Amygdala (tissue), 56 donors: ENCODE measurements around the gene UBR7.
"Not testable (repeated sequence)": the region's sequence is repeated elsewhere in the genome, so short reads cannot be mapped to it uniquely, and the experiment has no call there.

Experiments used
- DNase-seq, 56 donors: peaks; one replicate each; lab custom pipeline; 2025; lab: John Stamatoyannopoulos, UW

The UBR7 gene

DNA sequence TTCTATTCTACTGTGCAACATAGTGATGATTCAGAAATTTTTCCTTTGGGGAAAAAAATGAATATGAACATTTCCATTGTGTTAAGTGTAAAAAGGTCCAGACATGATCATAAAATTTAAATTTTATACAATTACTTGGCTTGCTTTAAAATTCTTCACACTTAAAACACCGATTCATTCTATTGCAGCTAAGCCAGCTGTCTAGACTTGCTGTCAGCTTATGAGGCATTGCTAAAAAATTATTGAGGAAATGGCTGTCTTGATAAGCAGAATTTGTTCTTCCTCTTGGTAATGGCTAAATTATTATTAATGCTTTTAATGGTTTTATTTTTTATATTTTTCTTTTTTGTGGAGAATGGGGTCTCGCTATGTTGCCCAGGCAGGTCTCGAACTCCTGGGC, 20.1 kb upstream of the UBR7 start:
- DNase-seq: no peak

DNA sequence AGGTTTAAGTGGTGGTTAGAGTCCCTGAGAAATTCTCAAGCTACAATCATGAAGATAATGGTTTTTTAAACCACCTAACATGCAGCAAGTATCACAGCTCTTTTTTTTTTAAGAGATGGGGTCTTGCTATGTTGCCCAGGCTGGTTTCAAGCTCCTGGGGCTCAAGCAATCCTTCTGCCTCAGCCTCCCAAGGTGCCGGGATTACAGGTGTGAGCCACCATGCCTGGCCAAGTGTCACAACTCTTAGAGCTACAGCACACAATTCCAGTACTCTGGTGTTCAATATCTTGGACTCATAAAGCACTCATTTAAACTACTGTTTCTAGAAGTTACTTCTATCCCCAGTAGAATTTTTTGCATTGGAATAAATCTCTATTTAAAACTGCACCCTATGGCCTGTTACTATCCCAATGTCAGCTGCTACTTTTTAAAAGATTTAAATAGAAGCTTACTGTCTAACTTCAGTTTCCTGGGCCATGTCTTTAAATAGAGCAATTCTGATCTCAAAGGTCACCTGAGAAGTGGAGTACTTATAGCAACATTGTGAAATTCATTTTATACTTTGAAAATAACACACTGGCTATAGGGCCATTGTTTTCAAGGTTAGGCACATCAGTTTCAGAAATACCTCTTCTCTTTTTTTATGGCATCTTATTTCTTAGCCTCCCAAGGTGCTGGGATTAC, 11.6 kb upstream of the UBR7 start:
- no peak for DNase-seq

DNA sequence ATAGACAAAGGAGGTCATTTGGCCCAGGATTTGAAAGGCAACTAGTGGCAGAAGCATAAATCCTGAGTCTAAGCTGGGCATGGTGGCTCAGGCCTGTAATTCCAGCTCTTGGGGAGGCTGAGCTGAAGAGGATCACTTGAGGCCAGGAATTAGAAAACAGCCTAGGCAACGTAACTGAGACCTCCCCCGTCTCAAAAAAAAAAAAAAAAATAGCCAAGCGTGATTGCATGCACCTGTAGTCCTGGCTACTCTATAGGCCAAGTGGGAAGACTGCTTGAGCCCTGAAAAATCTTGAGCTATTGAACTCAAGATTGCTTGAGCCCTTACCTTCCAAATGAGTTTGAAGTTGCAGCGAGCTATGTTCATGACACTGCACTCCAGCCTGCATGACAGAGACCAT, 8.0 kb upstream of the UBR7 start:
- no peak for DNase-seq

DNA sequence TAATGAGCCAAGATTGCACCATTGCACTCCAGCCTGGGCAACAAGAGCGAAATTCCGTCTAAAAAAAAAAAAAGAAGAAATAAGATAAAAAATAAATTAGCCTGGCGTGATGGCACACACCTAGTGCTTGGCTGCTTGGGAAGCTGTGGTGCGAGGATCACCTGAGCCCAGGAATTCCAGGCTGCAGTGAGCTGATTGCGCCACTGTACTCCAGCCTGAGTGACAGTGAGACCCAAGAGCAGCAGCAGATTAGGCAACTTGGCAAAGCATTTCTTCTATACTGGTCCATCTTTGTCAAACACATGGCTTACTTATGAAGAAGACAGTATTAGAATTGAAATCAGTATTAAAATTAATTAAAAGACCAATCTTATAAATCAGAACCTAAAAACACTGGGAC, 6.5 kb upstream of the UBR7 start:
- DNase-seq: no peak

DNA sequence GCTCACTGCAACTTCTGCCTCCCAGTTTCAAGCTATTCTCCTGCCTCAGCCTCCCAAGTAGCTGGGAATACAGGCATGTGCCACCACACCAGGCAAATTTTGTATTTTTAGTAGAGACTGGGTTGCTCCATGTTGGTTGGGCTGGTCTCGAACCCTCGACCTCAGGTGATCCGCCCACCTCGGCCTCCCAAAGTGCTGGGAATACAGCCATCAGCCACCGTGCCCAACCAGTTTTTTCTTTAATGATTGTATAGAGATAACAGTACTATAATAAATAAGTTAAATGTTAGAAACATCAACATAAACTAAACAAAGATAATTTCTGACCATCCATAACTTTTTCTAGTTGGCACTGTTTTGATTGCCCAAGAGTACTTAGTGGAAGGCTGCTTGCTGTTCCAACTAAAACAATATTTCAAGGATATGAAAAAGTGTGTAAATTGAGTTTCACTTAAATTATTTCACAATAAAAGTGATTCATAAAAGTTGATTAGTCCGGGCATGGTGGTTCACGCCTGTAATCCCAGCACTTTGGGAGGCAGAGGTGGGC, 5.8 kb upstream of the UBR7 start:
- no peak for DNase-seq

DNA sequence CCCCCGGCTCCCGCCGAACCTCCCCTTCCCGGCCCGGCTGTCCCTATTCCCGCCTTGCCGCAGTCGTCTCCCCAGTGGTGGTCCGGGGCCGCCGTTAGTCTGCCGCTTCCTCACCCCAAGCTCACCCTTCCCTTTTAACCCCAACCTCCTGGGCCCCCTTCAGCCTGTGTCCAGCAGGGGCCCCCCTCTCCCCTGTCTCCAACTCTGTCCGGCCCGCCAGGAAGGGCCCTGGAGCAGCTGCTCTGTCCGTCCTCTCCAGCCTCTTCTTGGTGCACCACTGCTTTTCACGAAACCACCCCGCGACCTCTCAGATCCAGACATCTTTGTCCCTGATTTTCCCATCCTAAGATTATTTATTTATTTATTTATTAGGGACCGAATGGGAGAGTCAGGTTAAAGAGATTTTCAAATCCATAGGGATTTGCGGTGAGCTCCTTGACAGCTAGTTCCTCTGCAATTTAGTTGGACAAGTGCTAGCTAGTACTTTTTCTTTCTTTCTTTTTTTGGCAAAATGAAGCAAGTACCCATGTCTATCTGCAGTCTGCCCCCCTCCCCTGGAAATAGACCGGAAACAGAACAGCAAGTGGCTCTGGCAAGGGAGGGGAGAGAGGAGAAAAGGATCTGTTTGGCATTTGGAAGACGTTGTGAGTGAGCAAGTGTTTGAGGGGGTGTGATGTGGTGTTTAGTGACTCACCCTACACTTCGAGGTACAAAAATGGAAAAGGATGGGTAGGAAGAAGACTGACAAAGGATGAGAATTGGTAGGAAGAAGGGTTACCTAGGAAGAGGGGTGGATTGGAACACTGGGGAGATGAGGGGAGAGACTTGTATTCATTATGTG, 632 bp downstream of the UBR7 start:
- DNase-seq: peak in 34 of 56 donors; percentile 10 to 77 (median 61)

DNA sequence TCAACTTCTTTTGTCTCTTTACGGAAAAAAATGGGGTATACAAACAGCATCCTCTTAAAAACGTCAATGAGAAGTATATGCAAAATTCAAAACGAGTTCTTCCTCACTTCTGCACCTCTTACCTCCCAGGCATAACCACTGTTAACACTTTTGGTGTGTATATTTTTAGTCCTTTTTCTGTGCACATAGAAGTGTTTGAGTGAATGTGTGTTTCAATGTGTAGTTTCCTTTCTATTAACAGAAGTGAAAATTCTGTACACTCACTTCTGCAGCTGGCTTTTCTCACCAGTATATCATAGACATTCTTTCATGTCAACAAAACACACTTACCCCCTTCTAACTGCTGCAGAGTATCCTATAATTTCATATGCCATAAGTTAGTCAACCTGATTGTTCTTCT, 5.4 kb downstream of the UBR7 start:
- DNase-seq: no peak

DNA sequence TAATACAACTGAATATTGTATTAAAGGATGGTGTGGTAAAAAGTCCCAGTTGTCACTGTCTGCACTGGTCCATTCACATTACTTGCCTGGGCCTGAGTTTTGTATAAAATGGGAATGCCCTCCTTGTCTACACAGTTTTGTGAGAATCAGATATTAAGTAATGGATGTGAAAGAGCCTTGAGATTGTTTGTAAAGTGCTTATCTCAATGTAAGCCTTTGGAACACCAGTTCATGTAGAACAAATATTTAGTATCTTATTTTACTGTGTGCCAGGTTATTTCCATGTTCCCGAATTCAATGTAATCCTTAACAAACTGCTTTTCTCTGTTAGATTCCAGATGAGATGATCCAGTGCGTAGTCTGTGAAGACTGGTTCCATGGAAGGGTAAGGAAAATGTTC, 7.5 kb downstream of the UBR7 start:
- DNase-seq: no peak

DNA sequence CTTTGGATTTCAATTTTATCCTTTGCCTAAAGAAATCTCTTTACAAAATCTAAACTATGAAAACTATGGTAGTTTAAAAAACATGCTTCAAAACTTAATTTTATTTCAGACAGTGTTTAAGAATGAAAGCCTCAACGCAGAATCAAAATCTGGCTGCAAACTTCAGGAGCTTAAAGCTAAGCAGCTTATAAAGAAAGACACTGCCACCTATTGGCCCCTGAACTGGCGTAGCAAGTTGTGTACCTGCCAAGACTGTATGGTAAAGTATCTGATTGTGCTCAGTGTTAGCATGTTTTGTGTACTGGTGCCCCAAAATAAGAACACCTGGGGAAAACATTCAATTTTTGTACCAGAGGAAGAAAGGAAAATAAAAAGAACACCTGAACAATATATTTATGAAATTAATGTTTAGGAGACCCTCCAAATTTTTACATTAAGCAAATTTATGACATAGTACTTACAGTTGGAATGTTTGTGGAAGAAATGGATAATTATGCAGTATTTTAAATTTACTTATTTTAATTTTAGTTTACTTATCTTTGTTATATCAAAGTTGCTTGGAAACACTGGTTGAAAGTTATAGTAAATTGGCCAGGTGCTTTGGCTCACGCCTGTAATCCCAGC, 12.2 kb downstream of the UBR7 start:
- peak in 1 of 56 donors; percentile 40 for DNase-seq

DNA sequence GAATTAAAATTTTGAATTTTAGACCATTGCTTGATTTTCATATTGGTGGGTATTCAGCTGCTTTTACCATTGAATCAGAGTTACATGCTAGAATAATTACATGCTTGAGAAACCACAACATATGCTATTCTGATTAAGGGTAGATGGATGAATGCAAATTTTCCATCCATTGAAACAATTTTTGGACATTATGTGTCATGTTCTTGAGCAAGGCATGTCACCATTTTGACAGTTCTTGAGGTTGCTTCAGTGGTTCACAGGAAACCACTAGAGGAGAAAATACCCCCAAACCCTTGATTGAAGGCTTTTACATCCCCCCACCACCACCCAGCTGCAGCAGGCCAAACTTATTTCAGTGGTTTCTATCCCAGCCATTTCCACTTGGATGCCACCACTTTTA, 13.5 kb downstream of the UBR7 start:
- DNase-seq: no peak

DNA sequence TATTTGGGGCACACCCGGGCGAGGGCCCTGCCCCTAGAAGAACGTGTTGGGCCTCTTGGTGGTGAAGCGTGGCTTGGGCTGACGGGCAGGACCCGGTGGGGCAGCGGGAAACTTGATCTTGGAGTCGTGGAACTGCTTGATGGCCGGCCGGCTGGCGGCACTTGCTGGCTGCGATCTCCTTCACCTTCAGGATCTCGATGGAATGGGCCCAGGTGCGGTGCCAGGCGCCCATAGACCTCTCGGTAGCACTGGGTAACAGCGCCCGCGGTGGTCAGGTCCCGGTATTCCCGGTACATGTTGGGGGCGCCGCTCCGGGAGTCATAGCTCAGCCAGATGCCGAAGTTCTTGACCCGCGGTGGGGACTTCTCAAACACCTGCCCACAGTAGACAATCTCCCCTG, 16.5 kb downstream of the UBR7 start:
- no peak for DNase-seq

DNA sequence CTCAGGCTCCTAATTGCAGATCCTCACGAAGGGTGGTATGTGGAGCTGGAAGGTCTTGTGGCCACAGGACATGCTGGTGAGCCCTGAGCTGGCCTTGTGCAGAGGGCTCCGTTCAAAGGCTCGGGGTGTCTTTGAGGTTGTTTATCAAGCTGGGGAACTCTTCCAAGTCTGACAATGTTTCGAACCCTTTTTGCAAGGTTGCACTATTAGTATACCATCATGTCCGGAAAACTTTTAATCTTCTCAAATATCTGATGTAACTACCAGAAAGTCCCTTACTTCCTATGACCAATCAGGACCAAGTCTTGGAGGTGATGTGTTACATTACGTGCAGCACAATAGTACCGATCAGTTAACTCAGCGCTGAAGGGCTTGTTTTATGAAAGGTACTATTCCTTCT, 21.5 kb downstream of the UBR7 start:
- no peak for DNase-seq

DNA sequence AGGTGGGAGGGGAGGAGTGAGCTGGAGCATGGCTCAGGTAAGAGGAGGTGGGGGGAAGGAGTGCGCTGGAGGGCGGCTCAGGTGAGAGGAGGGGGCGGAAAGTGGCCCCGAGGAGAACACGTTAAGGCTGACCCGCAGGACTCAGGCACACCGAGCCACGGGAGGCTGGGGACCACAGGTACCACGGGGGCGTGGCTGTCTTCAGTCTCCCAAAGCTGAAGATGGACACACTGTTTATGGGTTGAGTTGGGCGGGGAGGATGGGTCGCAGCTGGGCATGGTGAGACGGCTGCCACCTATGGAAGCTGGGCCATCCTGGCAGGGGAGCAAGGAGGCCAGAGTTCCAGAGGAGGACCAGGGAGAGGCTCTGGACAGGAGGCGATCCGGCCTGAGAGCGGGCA, 23.5 kb downstream of the UBR7 start:
- no peak for DNase-seq

DNA sequence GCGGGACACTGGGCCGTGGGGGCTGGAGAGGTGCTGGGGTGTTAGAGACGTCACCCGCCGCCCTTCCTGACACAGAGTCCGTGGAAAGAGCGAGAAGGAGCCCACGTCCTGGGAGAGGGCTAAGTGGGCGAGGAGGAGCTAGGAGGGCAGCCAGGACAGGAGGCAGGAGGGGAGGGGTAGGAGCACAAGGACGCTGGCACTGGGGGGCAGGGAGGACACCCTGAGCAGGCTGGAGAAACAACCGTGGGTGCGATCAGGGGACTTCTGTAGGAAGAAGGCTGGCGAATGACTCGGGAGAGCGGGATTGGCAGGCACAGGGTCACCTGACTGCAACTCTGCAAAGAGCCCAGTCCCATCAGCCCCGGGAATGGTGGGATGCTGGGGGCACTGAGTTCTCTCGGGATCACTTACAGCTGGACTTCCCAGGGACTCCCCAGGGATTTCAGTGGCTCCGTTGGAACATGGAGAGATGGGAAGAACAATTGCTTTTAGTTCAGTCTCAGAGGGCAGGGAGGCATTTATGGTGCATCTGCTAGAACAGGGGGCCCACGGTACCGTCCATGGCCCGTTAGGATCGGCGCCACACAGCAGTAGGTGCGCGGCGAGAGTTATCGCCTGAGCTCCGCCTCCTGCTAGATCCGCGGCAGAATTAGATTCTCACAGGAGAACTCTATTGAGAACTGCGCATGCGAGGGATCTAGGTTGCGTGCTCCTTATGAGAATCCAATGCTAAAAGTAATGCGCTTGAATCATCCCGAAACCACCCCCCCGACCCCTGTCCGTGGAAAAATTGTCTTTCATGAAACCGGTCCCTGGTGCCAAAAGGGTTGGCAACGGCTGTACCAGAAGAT, 24.3 kb downstream of the UBR7 start:
- peak in 39 of 56 donors; percentile 9 to 67 (median 36) for DNase-seq

DNA sequence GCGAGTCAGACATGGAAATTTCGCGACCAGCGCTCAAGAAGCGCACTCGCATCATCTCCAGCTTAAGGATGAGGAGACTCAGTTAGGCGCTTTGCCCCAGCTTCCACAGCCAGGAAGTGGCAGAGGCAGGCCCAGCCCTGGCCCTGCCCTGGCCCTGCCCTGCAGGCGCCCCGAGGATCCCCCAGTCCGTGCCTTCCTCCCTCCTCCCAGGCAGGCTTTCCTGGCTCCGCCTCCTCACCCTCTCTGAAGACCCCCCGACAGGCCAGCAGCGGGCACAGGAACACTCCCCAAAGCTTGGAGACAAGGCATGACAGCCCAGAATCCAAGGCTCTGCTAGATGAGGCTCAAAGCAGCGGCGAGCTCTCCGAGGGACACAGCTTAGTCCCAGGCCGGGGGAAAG, 25.1 kb downstream of the UBR7 start:
- no peak for DNase-seq

DNA sequence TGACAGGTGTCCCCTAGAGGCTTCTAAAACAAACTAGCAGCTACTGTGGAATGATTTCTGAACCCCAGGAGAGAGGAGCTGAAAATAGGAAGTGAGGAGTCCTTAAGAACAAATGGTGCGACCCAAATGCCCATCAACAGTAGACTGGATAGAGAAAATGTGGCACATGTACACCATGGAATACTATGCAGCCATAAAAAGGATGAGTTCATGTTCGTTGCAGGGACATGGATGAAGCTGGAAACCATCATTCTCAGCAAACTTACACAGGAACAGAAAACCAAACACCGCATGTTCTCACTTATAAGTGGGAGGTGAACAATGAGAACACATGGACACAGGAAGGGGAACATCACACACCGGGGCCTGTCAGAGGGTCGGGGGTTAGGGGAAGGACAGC, 26.0 kb downstream of the UBR7 start:
- DNase-seq: not testable (repeated sequence)

DNA sequence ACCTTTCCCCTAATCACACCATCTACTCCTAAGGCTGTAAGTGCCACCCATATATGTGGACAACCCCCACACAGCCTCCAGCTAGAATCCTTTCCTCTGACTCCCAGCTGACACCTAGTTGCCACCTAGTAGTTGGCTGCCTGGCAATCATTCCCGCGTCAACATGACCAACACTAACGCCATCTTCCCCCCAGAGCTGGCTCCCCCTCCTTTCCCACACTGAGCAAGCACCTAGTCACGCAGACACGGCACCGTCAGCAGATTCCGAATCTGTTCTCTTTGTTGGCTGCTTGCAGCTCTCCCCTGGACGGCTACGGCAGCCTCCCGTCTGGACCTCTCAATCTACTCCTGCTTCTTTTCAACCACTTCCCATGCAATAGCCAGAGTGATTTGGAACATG, 27.7 kb downstream of the UBR7 start:
- DNase-seq: no peak

DNA sequence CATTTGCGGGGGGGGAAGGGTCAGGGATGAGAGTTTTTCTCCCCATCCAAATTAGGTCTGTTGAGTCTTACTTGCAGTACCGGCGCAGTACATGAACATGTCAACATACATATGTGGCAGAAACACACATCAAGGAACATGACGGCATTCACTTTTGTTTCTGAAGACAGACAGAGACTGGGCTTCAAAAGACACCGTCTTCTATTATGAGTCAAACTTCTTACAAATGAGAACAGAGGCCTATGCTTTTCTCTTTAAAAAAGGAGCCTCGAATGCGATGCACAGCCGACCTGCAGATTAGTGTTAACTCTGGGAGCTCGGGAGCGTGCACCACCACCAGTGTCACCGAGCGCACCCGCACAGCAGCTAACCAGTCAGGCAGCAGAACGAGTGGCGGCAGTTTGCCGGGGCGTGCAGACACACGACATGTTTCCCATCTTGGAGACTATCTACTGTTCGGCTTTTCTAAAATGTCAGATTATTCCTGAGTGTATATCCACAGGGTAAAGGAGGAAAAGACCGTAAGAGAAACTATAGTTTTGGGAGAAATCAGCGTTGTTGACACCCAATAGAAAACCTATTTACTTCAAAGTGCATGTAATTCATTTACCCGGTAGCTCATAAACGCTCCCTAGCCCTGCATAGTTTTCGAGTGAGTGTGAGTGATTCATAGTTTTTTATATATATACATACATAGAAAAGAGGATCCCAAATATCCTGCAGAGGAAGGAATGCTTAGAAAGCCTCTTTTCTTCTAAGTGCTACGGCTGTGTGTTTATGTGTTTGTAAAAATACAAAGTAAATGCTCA, 33.0 kb downstream of the UBR7 start:
- no peak for DNase-seq

DNA sequence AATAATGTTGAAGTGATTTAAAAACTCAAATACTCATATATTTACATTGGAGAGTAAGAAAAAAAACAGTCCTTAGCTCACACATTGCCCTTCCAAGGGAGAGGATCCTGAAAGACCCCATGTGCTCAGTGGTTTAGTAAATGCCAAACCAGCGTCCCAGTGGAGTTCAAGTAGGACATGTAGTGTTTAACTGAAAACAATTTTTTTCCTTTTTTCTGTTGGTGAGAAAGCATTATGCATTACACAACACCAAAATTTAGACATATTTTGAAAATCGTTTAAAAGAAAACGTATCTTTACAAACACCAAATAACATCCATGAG, 33.6 kb downstream of the UBR7 start:
- no peak for DNase-seq
